AG09309 (cell line): ENCODE measurements around the gene KHDC1L.
"Not testable (repeated sequence)": the region's sequence is repeated elsewhere in the genome, so short reads cannot be mapped to it uniquely, and the experiment has no call there.

Source experiments
- DNase-seq: peaks from one replicate; pipeline ENCODE4 v3.0.0-alpha.2; 2010; ENCODE audit warnings: low read depth
- H3K4me3 ChIP-seq: 2 replicates; pipeline ENCODE4 v1.5.1; 2011; ENCODE audit warnings: mild to moderate bottlenecking, low read depth, low read length, moderate library complexity; ENCODE audit not compliant: control insufficient read depth
- TF ChIP-seq, protein P1 (sequence below): IDR thresholded peaks from 2 replicates; pipeline ENCODE4 v1.5.1; 2011; ENCODE audit warnings: mild to moderate bottlenecking, low read depth, low read length, inconsistent platforms; ENCODE audit not compliant: insufficient read depth, control insufficient read depth; ENCODE audit errors: missing control alignments

KHDC1L gene

DNA sequence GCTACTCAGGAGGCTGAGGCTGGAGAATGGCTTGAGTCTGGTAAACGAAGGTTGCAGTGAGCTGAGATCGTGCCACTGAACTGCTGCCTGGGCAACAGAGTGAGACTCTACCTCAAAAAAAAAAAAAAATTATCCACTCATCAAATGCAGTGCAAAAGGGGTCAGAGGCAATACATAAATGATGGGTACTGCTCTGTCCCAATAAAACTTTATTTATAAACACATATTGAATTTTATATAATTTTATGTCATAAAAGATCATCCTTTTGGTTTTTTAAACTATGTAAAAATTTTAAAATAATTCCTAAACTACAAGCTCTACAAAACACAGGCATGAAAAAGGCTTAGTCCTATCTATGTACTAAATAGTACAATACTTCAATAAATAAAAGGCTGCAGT lies 27.4 kb upstream of the KHDC1L start:
- DNase-seq: no peak
- TF ChIP-seq, protein P1, sequence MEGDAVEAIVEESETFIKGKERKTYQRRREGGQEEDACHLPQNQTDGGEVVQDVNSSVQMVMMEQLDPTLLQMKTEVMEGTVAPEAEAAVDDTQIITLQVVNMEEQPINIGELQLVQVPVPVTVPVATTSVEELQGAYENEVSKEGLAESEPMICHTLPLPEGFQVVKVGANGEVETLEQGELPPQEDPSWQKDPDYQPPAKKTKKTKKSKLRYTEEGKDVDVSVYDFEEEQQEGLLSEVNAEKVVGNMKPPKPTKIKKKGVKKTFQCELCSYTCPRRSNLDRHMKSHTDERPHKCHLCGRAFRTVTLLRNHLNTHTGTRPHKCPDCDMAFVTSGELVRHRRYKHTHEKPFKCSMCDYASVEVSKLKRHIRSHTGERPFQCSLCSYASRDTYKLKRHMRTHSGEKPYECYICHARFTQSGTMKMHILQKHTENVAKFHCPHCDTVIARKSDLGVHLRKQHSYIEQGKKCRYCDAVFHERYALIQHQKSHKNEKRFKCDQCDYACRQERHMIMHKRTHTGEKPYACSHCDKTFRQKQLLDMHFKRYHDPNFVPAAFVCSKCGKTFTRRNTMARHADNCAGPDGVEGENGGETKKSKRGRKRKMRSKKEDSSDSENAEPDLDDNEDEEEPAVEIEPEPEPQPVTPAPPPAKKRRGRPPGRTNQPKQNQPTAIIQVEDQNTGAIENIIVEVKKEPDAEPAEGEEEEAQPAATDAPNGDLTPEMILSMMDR: no peak
- H3K4me3 ChIP-seq: no peak overlapping the region

DNA sequence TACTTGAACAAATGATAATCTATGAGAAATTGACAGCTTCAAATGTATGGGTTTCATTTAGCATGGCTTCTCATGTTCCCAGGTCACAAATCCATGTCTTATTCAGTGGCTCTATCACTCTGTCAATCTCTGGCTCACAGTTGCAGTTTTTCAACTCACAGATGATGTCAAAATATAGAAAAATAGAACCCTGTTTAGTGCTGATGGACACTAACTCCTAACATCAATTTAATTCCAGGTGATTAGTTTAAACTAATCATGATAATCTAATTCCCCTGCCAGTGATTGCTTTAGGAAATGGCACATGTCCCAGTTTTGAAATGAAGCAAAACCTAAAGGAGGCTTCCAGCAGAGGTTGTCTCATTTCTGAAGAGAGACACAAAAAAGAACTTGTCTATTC lies 24.7 kb upstream of the KHDC1L start:
- TF ChIP-seq, protein P1: no peak
- no peak overlapping the region for H3K4me3 ChIP-seq
- DNase-seq: no peak

GRCh38 chr6:73248192-73248903 lies 23.1 kb upstream of the KHDC1L start:
- H3K4me3 ChIP-seq: no peak overlapping the region
- TF ChIP-seq, protein P1: no peak
- no peak for DNase-seq

DNA sequence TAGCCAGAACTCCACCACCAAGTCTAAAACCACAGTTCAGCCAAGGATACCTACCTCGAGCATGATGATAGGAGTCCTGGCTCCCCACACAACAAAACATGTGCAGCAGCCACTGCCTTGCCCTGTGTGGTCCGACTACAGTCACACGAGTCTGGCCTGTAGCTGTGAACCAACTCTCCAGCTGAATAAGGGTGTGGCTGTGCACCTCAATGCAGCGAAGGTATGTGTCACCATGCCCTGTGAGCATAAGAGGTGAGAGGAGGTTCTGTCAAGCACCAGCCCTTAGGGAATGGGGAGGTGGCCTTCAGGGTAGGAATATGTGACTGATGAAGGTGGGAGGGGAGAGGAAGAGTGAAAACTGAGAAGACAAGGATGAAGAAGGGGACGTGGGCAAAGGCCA lies 16.7 kb upstream of the KHDC1L start:
- TF ChIP-seq, protein P1: no peak
- no peak overlapping the region for H3K4me3 ChIP-seq
- DNase-seq: no peak

DNA sequence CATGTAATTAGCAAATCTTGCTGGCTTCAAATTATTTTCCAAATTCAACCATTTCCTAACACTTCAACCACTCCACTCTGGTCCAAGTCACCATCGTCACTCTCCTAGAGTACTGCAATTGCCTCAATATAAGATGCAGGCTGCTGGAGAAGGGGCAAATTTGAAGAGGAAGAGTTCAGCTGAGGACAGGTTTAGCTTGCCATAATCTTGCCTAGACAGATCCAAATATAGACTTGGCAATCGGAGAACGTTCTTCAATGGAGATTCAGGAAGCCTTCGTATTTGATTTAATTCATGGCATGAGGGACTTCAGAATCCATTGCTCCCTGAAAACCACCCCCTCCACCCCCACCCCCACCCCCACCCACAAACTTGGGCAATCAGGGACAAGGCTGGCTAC lies 15.4 kb upstream of the KHDC1L start:
- TF ChIP-seq, protein P1: no peak
- no peak overlapping the region for H3K4me3 ChIP-seq
- no peak for DNase-seq

DNA sequence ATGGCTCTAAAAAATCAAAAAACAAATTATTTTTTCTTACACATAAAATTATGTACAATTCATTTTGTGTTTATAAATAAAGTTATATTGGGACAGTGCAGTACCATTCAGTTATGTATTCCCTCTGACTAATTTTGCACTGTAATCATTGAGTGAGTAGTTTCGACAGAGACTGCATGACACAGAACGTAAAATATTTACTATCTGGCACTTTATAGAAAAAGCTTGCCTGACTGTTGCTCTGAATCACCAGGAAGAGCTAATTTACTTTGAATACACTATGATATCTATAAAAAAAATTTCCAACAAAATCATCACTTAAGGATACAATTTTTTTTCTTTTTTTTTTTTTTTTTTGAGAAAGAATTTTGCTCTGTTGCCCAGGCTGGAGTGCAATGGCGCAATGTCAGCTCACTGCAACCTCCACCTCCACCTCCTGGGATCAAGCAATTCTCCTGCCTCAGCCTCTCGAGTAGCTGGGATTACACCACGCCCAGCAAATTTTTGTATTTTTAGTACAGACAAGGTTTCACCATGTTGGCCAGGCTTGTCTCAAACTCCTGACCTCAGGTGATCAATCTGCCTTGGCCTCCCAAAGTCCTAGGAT lies 11.0 kb upstream of the KHDC1L start:
- TF ChIP-seq, protein P1: no peak
- peak; percentile 94 for DNase-seq

DNA sequence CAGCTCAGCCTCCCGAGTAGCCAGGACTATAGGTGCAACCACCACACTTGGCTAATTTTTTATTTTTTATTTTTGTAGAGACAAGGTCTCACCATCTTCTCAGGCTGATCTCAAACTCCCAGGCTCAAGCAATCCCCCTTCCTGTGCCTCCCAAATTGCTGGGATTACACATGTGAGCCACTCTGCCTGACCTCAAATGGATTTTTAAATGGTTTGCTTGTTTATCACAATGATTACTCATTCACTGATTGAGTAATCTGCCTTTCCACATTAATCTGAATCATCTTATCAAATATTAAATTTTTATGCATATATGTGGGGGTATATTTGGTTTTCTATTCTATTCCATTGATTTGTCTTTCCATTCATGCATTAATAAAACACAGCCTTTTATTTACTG lies 9.4 kb upstream of the KHDC1L start:
- TF ChIP-seq, protein P1: no peak
- H3K4me3 ChIP-seq: no peak overlapping the region
- DNase-seq: peak; percentile 46

More for the DNA sequence above, 11.0 kb upstream of the KHDC1L start:
- no peak overlapping the region for H3K4me3 ChIP-seq

- H3K4me3 ChIP-seq, DNase-seq: not testable (repeated sequence)
Measured at GRCh38 chr6:73233971-73234370, 8.7 kb upstream of the KHDC1L start.
